MCF 10A (cell line): Measurements from ENCODE around the gene BCL2. TPM values are rescaled to one million over a fixed set of nuclear protein-coding genes. Genes with fewer than 3 reads are reported as not detected.

Experiments
- BruUV-seq: library from RNA; stranded (reverse); fragments of 400-500 nt; replicated peaks from 2 replicates; lab custom pipeline; 2021; lab: Mats Ljungman, UMichigan
- CTCF ChIA-PET: fragments of 300-600 bp; sonication (Branson Sonifier 250); formaldehyde crosslinking; extraction: SDS; loops from one replicate; lab custom pipeline; 2021; ENCODE audit warnings: antibody characterized with exemption, inconsistent platforms; lab: Yijun Ruan, JAX
- POLR2A ChIA-PET: fragments of 300-600, 350-650 bp; sonication (Branson Sonifier 250); formaldehyde crosslinking; extraction: SDS; loops from one replicate; lab custom pipeline; 2020; ENCODE audit warnings: antibody characterized with exemption, inconsistent platforms; lab: Yijun Ruan, JAX
- DNase-seq: peaks from one replicate; pipeline ENCODE4 v3.0.0-alpha.2; 2018; ENCODE audit not compliant: unreplicated experiment
- H3K27ac Mint-ChIP-seq: one replicate; pipeline ENCODE4 v1.8.0; 2022; ENCODE audit warnings: mild to moderate bottlenecking, low read depth, mixed read lengths; ENCODE audit not compliant: unreplicated experiment
- H3K27me3 Mint-ChIP-seq: one replicate; pipeline ENCODE4 v1.8.0; 2022; ENCODE audit warnings: mixed read lengths; ENCODE audit not compliant: insufficient read depth, unreplicated experiment
- H3K36me3 Mint-ChIP-seq: one replicate; pipeline ENCODE4 v1.8.0; 2022; ENCODE audit warnings: mild to moderate bottlenecking, moderate library complexity, mixed read lengths; ENCODE audit not compliant: insufficient read depth, unreplicated experiment
- H3K4me1 Mint-ChIP-seq: one replicate; pipeline ENCODE4 v1.8.0; 2022; ENCODE audit warnings: mixed read lengths; ENCODE audit not compliant: insufficient read depth, unreplicated experiment
- H3K4me3 Mint-ChIP-seq: one replicate; pipeline ENCODE4 v1.8.0; 2022; ENCODE audit warnings: mild to moderate bottlenecking, moderate library complexity, mixed read lengths; ENCODE audit not compliant: unreplicated experiment
- H3K9me3 Mint-ChIP-seq: one replicate; pipeline ENCODE4 v1.8.0; 2022; ENCODE audit warnings: mixed read lengths; ENCODE audit not compliant: unreplicated experiment
- intact Hi-C: fragments of 100-400 bp; cut with micrococcal nuclease; formaldehyde crosslinking; loops from 2 replicates; pipeline ENCODE4 v1.14.1; 2022
- total RNA-seq: library from RNA; stranded (reverse); gene quantifications from 2 replicates; pipeline ENCODE4 v1.2.3, GENCODE V29; 2022
- TF ChIP-seq, protein P1 (sequence below): fragments of 200-600 bp; IDR thresholded peaks from one replicate; pipeline ENCODE4 v1.8.0; 2022; ENCODE audit warnings: antibody characterized with exemption, mild to moderate bottlenecking; ENCODE audit not compliant: unreplicated experiment

BCL2 gene
- total RNA-seq, 1 experiment from 2014 or later = 3.0 TPM

GRCh38 chr18:63147973-63148372 is 171.6 kb downstream of the BCL2 start:
- ChIA-PET POLR2A (interaction anchor here (0.6 to 1.1 kb wide), 3 partner anchors 9 to 279 kb away, joined by 3 to 6 read pairs (median 3); no protein-coding TSS in a partner anchor), CTCF (interaction anchor here (1.0 to 1.1 kb wide), 2 partner anchors 79 to 171 kb away, joined by 3 read pairs; no protein-coding TSS in a partner anchor)
- TSS peak; percentile 91 for BruUV-seq
- peak overlapping the region; percentile 68 for H3K27ac Mint-ChIP-seq
- peaks cover 6% of the 10 kb centered on the region for H3K4me1 Mint-ChIP-seq
- no peaks in the 10 kb centered on the region for H3K9me3 Mint-ChIP-seq
- TF ChIP-seq, protein P1, sequence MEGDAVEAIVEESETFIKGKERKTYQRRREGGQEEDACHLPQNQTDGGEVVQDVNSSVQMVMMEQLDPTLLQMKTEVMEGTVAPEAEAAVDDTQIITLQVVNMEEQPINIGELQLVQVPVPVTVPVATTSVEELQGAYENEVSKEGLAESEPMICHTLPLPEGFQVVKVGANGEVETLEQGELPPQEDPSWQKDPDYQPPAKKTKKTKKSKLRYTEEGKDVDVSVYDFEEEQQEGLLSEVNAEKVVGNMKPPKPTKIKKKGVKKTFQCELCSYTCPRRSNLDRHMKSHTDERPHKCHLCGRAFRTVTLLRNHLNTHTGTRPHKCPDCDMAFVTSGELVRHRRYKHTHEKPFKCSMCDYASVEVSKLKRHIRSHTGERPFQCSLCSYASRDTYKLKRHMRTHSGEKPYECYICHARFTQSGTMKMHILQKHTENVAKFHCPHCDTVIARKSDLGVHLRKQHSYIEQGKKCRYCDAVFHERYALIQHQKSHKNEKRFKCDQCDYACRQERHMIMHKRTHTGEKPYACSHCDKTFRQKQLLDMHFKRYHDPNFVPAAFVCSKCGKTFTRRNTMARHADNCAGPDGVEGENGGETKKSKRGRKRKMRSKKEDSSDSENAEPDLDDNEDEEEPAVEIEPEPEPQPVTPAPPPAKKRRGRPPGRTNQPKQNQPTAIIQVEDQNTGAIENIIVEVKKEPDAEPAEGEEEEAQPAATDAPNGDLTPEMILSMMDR = no peak
- H3K4me3 Mint-ChIP-seq = no peak overlapping the region
- H3K27me3 Mint-ChIP-seq = no peaks in the 10 kb centered on the region
- intact Hi-C loops = no loop called here
- no peaks in the 10 kb centered on the region for H3K36me3 Mint-ChIP-seq
- DNase-seq = no peak

GRCh38 chr18:63146828-63147409 is 172.7 kb downstream of the BCL2 start:
- H3K4me1 Mint-ChIP-seq = peaks cover 6% of the 10 kb centered on the region
- CTCF ChIA-PET = interaction anchor here (0.5 to 1.8 kb wide), 5 partner anchors 15 to 697 kb away, joined by 3 to 8 read pairs (median 3); no protein-coding TSS in a partner anchor

DNA sequence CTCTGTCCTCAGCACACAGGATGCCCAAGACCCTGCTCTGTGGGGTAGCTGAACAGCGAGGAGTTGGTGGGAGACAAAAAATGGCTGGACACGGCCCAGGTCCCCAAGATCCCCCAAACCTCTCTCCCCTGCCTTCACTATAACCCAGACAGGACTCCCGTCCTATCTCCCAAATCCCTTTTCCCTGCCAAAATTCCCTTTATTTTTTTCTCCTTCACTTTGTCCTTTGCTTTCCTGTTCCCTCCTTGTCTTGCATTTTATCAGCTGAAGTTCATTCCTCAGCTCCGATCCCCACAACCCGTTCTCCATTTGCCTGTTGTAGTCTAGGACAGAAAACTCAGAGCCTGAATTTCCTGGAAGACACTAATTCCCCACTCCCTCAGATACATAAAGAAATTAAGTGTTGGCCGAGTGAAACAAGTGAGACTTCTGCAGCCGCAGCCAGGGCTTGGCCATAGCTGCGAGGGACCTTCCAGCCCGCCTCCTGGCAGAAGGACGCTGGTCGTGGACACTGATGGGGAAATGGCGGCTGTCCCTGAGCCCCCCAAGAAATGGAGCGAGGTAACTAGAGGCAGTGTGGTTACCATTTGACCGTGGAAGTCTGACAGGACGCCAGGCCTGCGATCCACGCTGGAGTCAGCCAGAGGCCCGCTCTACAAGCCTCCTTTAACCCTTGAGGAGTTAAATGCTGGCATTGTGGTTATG is 173.6 kb downstream of the BCL2 start:
- TF ChIP-seq, protein P1 = no peak
- intact Hi-C loops = no loop called here
- no peak for DNase-seq
- Mint-ChIP-seq H3K4me1 (peaks cover 6% of the 10 kb centered on the region), H3K4me3 (no peak overlapping the region), H3K27me3 (no peaks in the 10 kb centered on the region), H3K36me3 (no peaks in the 10 kb centered on the region), H3K27ac (no peak overlapping the region), H3K9me3 (no peaks in the 10 kb centered on the region)
- BruUV-seq = no TSS peak
- CTCF ChIA-PET = interaction anchor here (0.6 to 1.8 kb wide), 4 partner anchors 9 to 698 kb away, joined by 3 to 8 read pairs (median 6); no protein-coding TSS in a partner anchor
- POLR2A ChIA-PET = no interaction called here

More at GRCh38 chr18:63146828-63147409, 172.7 kb downstream of the BCL2 start:
- BruUV-seq = no TSS peak
- Mint-ChIP-seq H3K36me3 (no peaks in the 10 kb centered on the region), H3K27me3 (no peaks in the 10 kb centered on the region), H3K4me3 (no peak overlapping the region), H3K9me3 (no peaks in the 10 kb centered on the region), H3K27ac (no peak overlapping the region)
- intact Hi-C loops = no loop called here
- no peak for DNase-seq
- TF ChIP-seq, protein P1 = no peak
- POLR2A ChIA-PET = interaction anchor here (1.1 kb wide), 1 partner anchor 281 kb away, joined by 3 read pairs; no protein-coding TSS in a partner anchor
